ENCODE data around the gene CACNA1G. TPM values are rescaled to one million over a fixed set of nuclear protein-coding genes. Genes with fewer than 3 reads are reported as not detected.

Gene CACNA1G
- total and polyA plus RNA-seq, 7 donors = 0.02 to 0.24 (median 0.04) TPM; not detected in 2

DNA sequence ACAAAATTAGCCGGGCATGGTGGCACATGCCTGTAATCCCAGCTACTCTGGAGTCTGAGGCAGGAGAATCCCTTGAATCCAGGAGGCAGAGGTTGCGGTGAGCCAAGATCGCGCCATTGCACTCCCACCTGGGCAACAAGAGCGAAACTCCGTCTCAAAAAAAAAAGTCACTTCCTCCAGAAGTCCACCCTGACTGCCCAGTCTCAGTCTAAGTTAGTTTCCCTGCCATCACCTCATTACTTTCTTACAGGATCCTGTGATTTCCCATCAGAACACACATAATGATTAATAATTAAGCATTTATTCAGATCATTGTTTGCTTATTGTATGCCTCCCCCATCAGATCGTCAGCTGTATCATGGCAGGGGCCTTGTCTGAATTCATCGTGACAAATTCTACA lies 105.8 kb downstream of the CACNA1G start:
- Histone ChIP-seq H3K9me3 (no peaks in the 10 kb centered on the region), H3K4me1 (peaks cover 10% of the 10 kb centered on the region), H3K36me3 (ENCODE audit: insufficient read depth in 1 of 2, low read depth in 1 of 2) (no peaks in the 10 kb centered on the region), H3K27me3 (ENCODE audit: insufficient read depth in 3 of 3, low read length in 2 of 3) (no peaks in the 10 kb centered on the region), H3K27ac (no peak overlapping the region), H3K4me3 (no peak overlapping the region)
- intact Hi-C loops (cut with DNase I) = no loop called here
- 90 to 94% (median 93%) methylated on average over 8 of the region's 8 CpGs for WGBS, 3 donors
- TF ChIP-seq CTCF (IDR thresholded peaks at IDR 0.05) = no peak
- no peak for ATAC-seq
- DNase-seq = no peak

- H3K9me3 ChIP-seq = no peaks in the 10 kb centered on the region
- H3K4me3 ChIP-seq = no peak overlapping the region
- no peak overlapping the region for H3K27ac ChIP-seq
- intact Hi-C loops (cut with DNase I) = no loop called here
- WGBS, 3 donors = 94 to 96% (median 95%) methylated on average over 11 to 14 of the region's 14 CpGs
- no peak for DNase-seq
- no peak for ATAC-seq
- H3K27me3 ChIP-seq (ENCODE audit: insufficient read depth in 3 of 3, low read length in 2 of 3) = no peaks in the 10 kb centered on the region
- no peaks in the 10 kb centered on the region for H3K36me3 ChIP-seq (ENCODE audit: insufficient read depth in 1 of 2, low read depth in 1 of 2)
- no peak for TF ChIP-seq CTCF (IDR thresholded peaks at IDR 0.05)
- no peaks in the 10 kb centered on the region for H3K4me1 ChIP-seq
These were observed 106.9 kb downstream of the CACNA1G start for GRCh38 chr17:50667259-50668024.

GRCh38 chr17:50668025-50668837 lies 107.7 kb downstream of the CACNA1G start:
- intact Hi-C loops (cut with DNase I) = no loop called here
- Histone ChIP-seq H3K4me1 (no peaks in the 10 kb centered on the region), H3K9me3 (no peaks in the 10 kb centered on the region), H3K36me3 (ENCODE audit: insufficient read depth in 1 of 2, low read depth in 1 of 2) (no peaks in the 10 kb centered on the region), H3K27ac (no peak overlapping the region), H3K27me3 (ENCODE audit: insufficient read depth in 3 of 3, low read length in 2 of 3) (no peaks in the 10 kb centered on the region), H3K4me3 (no peak overlapping the region)
- ATAC-seq = no peak
- no peak for DNase-seq
- no peak for TF ChIP-seq CTCF (IDR thresholded peaks at IDR 0.05)
- WGBS, 3 donors = 49 to 57% (median 51%) methylated on average over 8 of the region's 8 CpGs

GRCh38 chr17:50668838-50669581 lies 108.5 kb downstream of the CACNA1G start:
- WGBS, 3 donors = 79 to 82% (median 81%) methylated on average over 9 of the region's 9 CpGs
- ATAC-seq = no peak
- H3K27me3 ChIP-seq (ENCODE audit: insufficient read depth in 3 of 3, low read length in 2 of 3) = no peaks in the 10 kb centered on the region
- H3K36me3 ChIP-seq (ENCODE audit: insufficient read depth in 1 of 2, low read depth in 1 of 2) = no peaks in the 10 kb centered on the region
- no peak for TF ChIP-seq CTCF (IDR thresholded peaks at IDR 0.05)
- no peak overlapping the region for H3K4me3 ChIP-seq
- H3K27ac ChIP-seq = no peak overlapping the region
- intact Hi-C loops (cut with DNase I) = no loop called here
- H3K9me3 ChIP-seq = no peaks in the 10 kb centered on the region
- no peaks in the 10 kb centered on the region for H3K4me1 ChIP-seq
- no peak for DNase-seq

All from psoas muscle (tissue), 8 donors.